IPS-20b (cell line): Measurements from ENCODE around the gene RABL6.
A peak's percentile ranks its signal among the peaks of the same experiment; 100 is the strongest.
"Not testable (repeated sequence)": the region's sequence is repeated elsewhere in the genome, so short reads cannot be mapped to it uniquely, and the experiment has no call there.

ENCODE experiments used
- H3K27ac ChIP-seq: one replicate; pipeline ENCODE4 v1.5.1; 2013; ENCODE audit warnings: low read length
- H3K27me3 ChIP-seq: 2 replicates; pipeline ENCODE4 v1.6.1; 2013; ENCODE audit warnings: mild to moderate bottlenecking, low read length, inconsistent platforms; ENCODE audit not compliant: insufficient read depth
- H3K36me3 ChIP-seq: 2 replicates; pipeline ENCODE4 v1.6.1; 2013; ENCODE audit warnings: low read depth, mild to moderate bottlenecking, inconsistent platforms, low read length, moderate library complexity; ENCODE audit not compliant: insufficient read depth
- H3K4me1 ChIP-seq: 2 replicates; pipeline ENCODE4 v1.6.1; 2013; ENCODE audit warnings: mild to moderate bottlenecking, control low read depth, inconsistent platforms, low read length, moderate library complexity; ENCODE audit not compliant: insufficient read depth
- H3K4me3 ChIP-seq: 2 replicates; pipeline ENCODE4 v1.5.1; 2013; ENCODE audit warnings: mild to moderate bottlenecking, low read length, inconsistent platforms
- H3K9ac ChIP-seq: 2 replicates; pipeline ENCODE4 v1.6.1; 2013; ENCODE audit warnings: low read depth, mild to moderate bottlenecking, inconsistent platforms, low read length, moderate library complexity
- H3K9me3 ChIP-seq: 2 replicates; pipeline ENCODE4 v1.6.1; 2013; ENCODE audit warnings: mild to moderate bottlenecking, low read depth, low read length, inconsistent platforms; ENCODE audit not compliant: insufficient read depth

RABL6 gene

GRCh38 chr9:136880651-136881050, 72.9 kb downstream of the RABL6 start:
- no peaks in the 10 kb centered on the region for H3K27me3 ChIP-seq
- H3K9ac ChIP-seq, result no peak overlapping the region
- no peaks in the 10 kb centered on the region for H3K36me3 ChIP-seq
- no peak overlapping the region for H3K4me3 ChIP-seq
- H3K9me3 ChIP-seq, result no peaks in the 10 kb centered on the region
- no peaks in the 10 kb centered on the region; the same call in 1 of the 2 replicates for H3K4me1 ChIP-seq
- H3K27ac ChIP-seq, result no peak overlapping the region

- Histone ChIP-seq H3K4me3 (no peak overlapping the region), H3K9me3 (no peaks in the 10 kb centered on the region), H3K4me1 (no peaks in the 10 kb centered on the region; the same call in 1 of the 2 replicates), H3K27ac (no peak overlapping the region), H3K9ac (no peak overlapping the region), H3K36me3 (no peaks in the 10 kb centered on the region), H3K27me3 (no peaks in the 10 kb centered on the region)
Observed at GRCh38 chr9:136881691-136882108, 74.0 kb downstream of the RABL6 start.

GRCh38 chr9:136882109-136882946, 74.6 kb downstream of the RABL6 start:
- Histone ChIP-seq H3K36me3 (no peaks in the 10 kb centered on the region), H3K9me3 (no peaks in the 10 kb centered on the region), H3K4me3 (no peak overlapping the region), H3K27ac (no peak overlapping the region), H3K27me3 (no peaks in the 10 kb centered on the region), H3K9ac (no peak overlapping the region), H3K4me1 (no peaks in the 10 kb centered on the region; the same call in 1 of the 2 replicates)

GRCh38 chr9:136882947-136883283, 75.2 kb downstream of the RABL6 start:
- H3K4me1 ChIP-seq, H3K9me3 ChIP-seq, H3K27ac ChIP-seq, H3K4me3 ChIP-seq, H3K9ac ChIP-seq, H3K36me3 ChIP-seq, H3K27me3 ChIP-seq: not testable (repeated sequence)

GRCh38 chr9:136883670-136884069, 75.9 kb downstream of the RABL6 start:
- not testable (repeated sequence) for H3K36me3 ChIP-seq, H3K27me3 ChIP-seq, H3K4me1 ChIP-seq, H3K27ac ChIP-seq, H3K4me3 ChIP-seq, H3K9me3 ChIP-seq, H3K9ac ChIP-seq

GRCh38 chr9:136885950-136886578, 78.3 kb downstream of the RABL6 start, which contains the start of gene TRAF2:
TRAF2 (plus strand) TSS chr9:136886516; CDS start chr9:136898741, 12,225 bp downstream.
- no peaks in the 10 kb centered on the region for H3K27me3 ChIP-seq
- peak within 1 kb of the TSS; percentile 79; the same call in 1 of the 2 replicates for H3K9ac ChIP-seq
- H3K4me3 ChIP-seq, result peak within 1 kb of the TSS; percentile 79
- H3K4me1 ChIP-seq, result no peaks in the 10 kb centered on the region; the same call in 1 of the 2 replicates
- H3K36me3 ChIP-seq, result peaks cover 7% of the 10 kb centered on the region; the same call in 1 of the 2 replicates
- H3K27ac ChIP-seq, result no peak within 1 kb of the TSS
- no peaks in the 10 kb centered on the region for H3K9me3 ChIP-seq

GRCh38 chr9:136886610-136887597, 79.2 kb downstream of the RABL6 start:
- Histone ChIP-seq H3K9ac (peak overlapping the region; percentile 78; the same call in 1 of the 2 replicates), H3K4me3 (peak overlapping the region; percentile 76), H3K4me1 (no peaks in the 10 kb centered on the region; the same call in 1 of the 2 replicates), H3K27me3 (no peaks in the 10 kb centered on the region), H3K27ac (no peak overlapping the region), H3K9me3 (no peaks in the 10 kb centered on the region), H3K36me3 (peaks cover 7% of the 10 kb centered on the region)

GRCh38 chr9:136888454-136888853, 80.7 kb downstream of the RABL6 start:
- no peaks in the 10 kb centered on the region for H3K9me3 ChIP-seq
- H3K27me3 ChIP-seq, result no peaks in the 10 kb centered on the region
- no peaks in the 10 kb centered on the region for H3K4me1 ChIP-seq
- H3K9ac ChIP-seq, result no peak overlapping the region; the same call in 1 of the 2 replicates
- H3K27ac ChIP-seq, result no peak overlapping the region
- H3K4me3 ChIP-seq, result no peak overlapping the region
- H3K36me3 ChIP-seq, result peaks cover 7% of the 10 kb centered on the region

- Histone ChIP-seq H3K36me3 (peaks cover 7% of the 10 kb centered on the region), H3K9me3 (no peaks in the 10 kb centered on the region)
Observed at GRCh38 chr9:136889858-136890257, 82.1 kb downstream of the RABL6 start.

GRCh38 chr9:136890661-136891060, 82.9 kb downstream of the RABL6 start:
- no peaks in the 10 kb centered on the region for H3K27me3 ChIP-seq
- no peak overlapping the region for H3K27ac ChIP-seq
- no peaks in the 10 kb centered on the region for H3K9me3 ChIP-seq
- H3K4me1 ChIP-seq, result no peaks in the 10 kb centered on the region
- H3K36me3 ChIP-seq, result peaks cover 7% of the 10 kb centered on the region
- no peak overlapping the region for H3K9ac ChIP-seq
- no peak overlapping the region for H3K4me3 ChIP-seq

More at GRCh38 chr9:136889858-136890257, 82.1 kb downstream of the RABL6 start:
- H3K9ac ChIP-seq, result no peak overlapping the region
- no peaks in the 10 kb centered on the region for H3K27me3 ChIP-seq
- H3K27ac ChIP-seq, result no peak overlapping the region
- H3K4me3 ChIP-seq, result no peak overlapping the region
- no peaks in the 10 kb centered on the region for H3K4me1 ChIP-seq
